ENCODE measurements around the gene ITK. TPM values are rescaled to one million over a fixed set of nuclear protein-coding genes. Genes with fewer than 3 reads are reported as not detected.

ITK gene
- total RNA-seq, 2 donors from 2014 or later = 3.4 to 8.2 TPM

GRCh38 chr5:157159209-157159751 is 21.4 kb upstream of the ITK start:
- DNase-seq (ENCODE audit: low spot score) = no peak

GRCh38 chr5:157160001-157160400 is 20.6 kb upstream of the ITK start:
- H3K27me3 ChIP-seq (replicated peaks; ENCODE audit: insufficient read depth) = no peaks in the 10 kb centered on the region
- no peaks in the 10 kb centered on the region for H3K9me3 ChIP-seq
- H3K27ac ChIP-seq = no peak overlapping the region
- H3K36me3 ChIP-seq = no peaks in the 10 kb centered on the region
- DNase-seq (ENCODE audit: low spot score) = no peak
- no peak for ATAC-seq (ENCODE audit: insufficient number of reproducible peaks, low FRiP score, low read depth)
- no peaks in the 10 kb centered on the region for H3K4me1 ChIP-seq (ENCODE audit: control insufficient read depth in 1 of 2, low read depth in 2 of 2)
- no peak overlapping the region for H3K4me3 ChIP-seq
- TF ChIP-seq, protein P1, sequence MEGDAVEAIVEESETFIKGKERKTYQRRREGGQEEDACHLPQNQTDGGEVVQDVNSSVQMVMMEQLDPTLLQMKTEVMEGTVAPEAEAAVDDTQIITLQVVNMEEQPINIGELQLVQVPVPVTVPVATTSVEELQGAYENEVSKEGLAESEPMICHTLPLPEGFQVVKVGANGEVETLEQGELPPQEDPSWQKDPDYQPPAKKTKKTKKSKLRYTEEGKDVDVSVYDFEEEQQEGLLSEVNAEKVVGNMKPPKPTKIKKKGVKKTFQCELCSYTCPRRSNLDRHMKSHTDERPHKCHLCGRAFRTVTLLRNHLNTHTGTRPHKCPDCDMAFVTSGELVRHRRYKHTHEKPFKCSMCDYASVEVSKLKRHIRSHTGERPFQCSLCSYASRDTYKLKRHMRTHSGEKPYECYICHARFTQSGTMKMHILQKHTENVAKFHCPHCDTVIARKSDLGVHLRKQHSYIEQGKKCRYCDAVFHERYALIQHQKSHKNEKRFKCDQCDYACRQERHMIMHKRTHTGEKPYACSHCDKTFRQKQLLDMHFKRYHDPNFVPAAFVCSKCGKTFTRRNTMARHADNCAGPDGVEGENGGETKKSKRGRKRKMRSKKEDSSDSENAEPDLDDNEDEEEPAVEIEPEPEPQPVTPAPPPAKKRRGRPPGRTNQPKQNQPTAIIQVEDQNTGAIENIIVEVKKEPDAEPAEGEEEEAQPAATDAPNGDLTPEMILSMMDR (IDR thresholded peaks at IDR 0.05) = no peak

More at GRCh38 chr5:157159209-157159751, 21.4 kb upstream of the ITK start:
- H3K9me3 ChIP-seq = no peaks in the 10 kb centered on the region
- H3K27me3 ChIP-seq (replicated peaks; ENCODE audit: insufficient read depth) = no peaks in the 10 kb centered on the region
- no peaks in the 10 kb centered on the region for H3K36me3 ChIP-seq
- no peak for ATAC-seq (ENCODE audit: insufficient number of reproducible peaks, low FRiP score, low read depth)
- H3K4me3 ChIP-seq = no peak overlapping the region
- TF ChIP-seq, protein P1 (IDR thresholded peaks at IDR 0.05) = no peak
- H3K4me1 ChIP-seq (ENCODE audit: control insufficient read depth in 1 of 2, low read depth in 2 of 2) = no peaks in the 10 kb centered on the region
- no peak overlapping the region for H3K27ac ChIP-seq

DNA sequence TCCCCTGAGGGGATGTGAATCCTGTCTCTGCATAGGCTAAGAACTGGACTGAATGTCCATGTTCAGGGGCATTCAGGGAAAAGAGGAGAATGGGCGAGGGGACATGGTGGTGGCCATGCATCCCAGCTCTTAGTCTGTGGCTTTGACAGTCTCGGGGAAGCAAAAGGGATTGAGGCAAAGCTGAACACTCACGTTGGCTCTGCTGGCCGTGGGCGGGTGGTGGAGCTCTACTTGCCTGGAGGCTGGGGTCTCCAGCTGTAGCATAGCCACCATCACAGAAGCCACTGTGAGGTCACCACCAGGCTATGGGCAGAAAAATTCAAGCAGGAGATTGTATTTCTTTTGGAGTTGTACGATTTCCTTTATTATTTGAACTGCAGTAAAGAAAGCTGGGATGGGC is 18.6 kb upstream of the ITK start:
- Histone ChIP-seq H3K27me3 (replicated peaks; ENCODE audit: insufficient read depth) (no peaks in the 10 kb centered on the region), H3K27ac (no peak overlapping the region), H3K4me3 (no peak overlapping the region), H3K4me1 (ENCODE audit: control insufficient read depth in 1 of 2, low read depth in 2 of 2) (no peaks in the 10 kb centered on the region), H3K36me3 (no peaks in the 10 kb centered on the region), H3K9me3 (no peaks in the 10 kb centered on the region)
- no peak for DNase-seq (ENCODE audit: low spot score)
- ATAC-seq (ENCODE audit: insufficient number of reproducible peaks, low FRiP score, low read depth) = no peak
- TF ChIP-seq, protein P1 (IDR thresholded peaks at IDR 0.05) = no peak

DNA sequence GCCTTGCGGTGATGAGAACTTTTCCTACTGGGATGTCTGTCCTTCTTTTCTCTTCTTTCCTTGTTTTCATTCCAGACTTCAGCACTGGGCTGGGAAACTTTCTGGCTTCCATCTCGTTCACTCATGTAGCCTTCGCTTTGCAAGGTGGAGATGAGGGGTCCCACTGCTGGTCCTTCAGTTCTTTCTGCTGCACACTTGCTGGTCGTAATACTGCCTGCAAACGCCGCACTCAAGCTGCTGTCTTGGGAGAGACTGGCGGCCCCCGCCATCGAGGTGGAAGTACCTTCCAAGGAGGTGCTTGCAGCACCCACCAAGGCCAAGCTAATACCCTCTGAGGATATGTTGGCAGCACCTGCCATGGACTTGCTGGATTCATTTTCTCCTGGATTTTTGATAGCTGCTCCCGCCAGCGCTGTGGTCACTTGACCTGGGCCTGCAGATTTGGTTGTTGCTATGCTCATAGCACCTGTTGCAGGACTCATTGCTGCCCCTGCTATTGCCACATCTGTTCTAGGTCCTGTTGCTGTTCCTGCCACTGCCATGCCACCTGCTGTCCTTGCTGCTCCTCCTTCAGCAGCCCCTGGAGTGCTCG is 17.6 kb upstream of the ITK start:
- TF ChIP-seq, protein P1 (IDR thresholded peaks at IDR 0.05) = no peak
- no peak overlapping the region for H3K27ac ChIP-seq
- no peaks in the 10 kb centered on the region for H3K4me1 ChIP-seq (ENCODE audit: control insufficient read depth in 1 of 2, low read depth in 2 of 2)
- H3K4me3 ChIP-seq = no peak overlapping the region
- H3K9me3 ChIP-seq = no peaks in the 10 kb centered on the region
- DNase-seq (ENCODE audit: low spot score) = no peak
- no peak for ATAC-seq (ENCODE audit: insufficient number of reproducible peaks, low FRiP score, low read depth)
- no peaks in the 10 kb centered on the region for H3K36me3 ChIP-seq
- H3K27me3 ChIP-seq (replicated peaks; ENCODE audit: insufficient read depth) = no peaks in the 10 kb centered on the region

DNA sequence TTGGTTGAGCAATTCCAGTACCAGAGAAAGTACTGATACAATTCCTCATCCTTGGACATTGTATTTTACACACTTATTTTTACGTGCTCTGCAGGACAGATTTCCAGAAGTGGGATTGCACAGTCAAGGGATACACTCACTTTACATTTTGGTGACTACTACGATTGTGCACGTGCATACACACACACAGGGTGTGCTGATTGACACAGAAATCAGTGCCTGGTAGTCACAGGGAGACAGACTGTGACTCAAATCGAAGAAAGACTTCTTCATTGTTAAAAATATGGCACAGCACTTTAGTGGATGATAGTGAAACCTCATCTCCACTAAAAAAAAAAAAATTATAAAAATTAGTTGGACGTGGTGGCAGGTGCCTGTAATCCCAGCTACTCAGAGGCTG is 16.1 kb upstream of the ITK start:
- TF ChIP-seq, protein P1 (IDR thresholded peaks at IDR 0.05) = no peak
- ATAC-seq (ENCODE audit: insufficient number of reproducible peaks, low FRiP score, low read depth) = no peak
- Histone ChIP-seq H3K4me1 (ENCODE audit: control insufficient read depth in 1 of 2, low read depth in 2 of 2) (no peaks in the 10 kb centered on the region), H3K27ac (no peak overlapping the region), H3K4me3 (no peak overlapping the region), H3K36me3 (no peaks in the 10 kb centered on the region), H3K27me3 (replicated peaks; ENCODE audit: insufficient read depth) (no peaks in the 10 kb centered on the region), H3K9me3 (no peaks in the 10 kb centered on the region)
- DNase-seq (ENCODE audit: low spot score) = no peak
